ENCODE results near the gene MMP11. TPM values are rescaled to one million over a fixed set of nuclear protein-coding genes. Genes with fewer than 3 reads are reported as not detected.

The MMP11 gene
- total and polyA plus RNA-seq, 2 of the 4 experiments (the other 2 are of a cell fraction), result 2.2 to 6.0 TPM

DNA sequence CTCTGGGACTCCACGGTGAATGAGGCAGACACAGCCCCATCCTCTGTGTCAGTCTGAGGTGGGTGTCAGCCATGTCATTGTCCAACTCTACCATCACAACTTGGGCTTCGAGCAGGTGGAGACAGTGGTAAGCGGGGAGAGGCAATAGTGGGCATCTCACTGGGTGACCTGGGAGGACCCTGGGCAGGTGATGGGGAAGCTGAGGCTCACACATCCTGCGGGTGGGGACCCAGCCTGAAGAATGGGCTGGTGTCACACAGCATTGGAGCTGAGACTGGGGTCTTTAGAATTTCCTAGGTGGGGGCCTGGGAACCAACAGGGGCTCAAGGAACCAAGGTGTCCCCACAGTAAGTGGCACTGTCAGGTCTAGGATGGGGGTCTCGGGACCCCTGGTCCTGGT, 7.1 kb downstream of the MMP11 start:
- H3K14ac ChIP-seq (replicated peaks; ENCODE audit: low read depth, low read length), result no peak overlapping the region
- peak overlapping the region; percentile 56; the same call in 1 of the 2 replicates for H2AK5ac ChIP-seq (ENCODE audit: low read depth, low read length)
- peaks cover 21% of the 10 kb centered on the region for H3K4me1 ChIP-seq (ENCODE audit: control insufficient read depth, insufficient read depth, low read length)
- 80% methylated on average over 1 of the region's 5 CpGs; no CpG with 5 or more reads in 1 of the 2 experiments for WGBS, 2 experiments (ENCODE audit: extremely low coverage in 2 of 2, insufficient read length in 1 of 2)
- H3K36me3 ChIP-seq (ENCODE audit: control insufficient read depth, insufficient read depth, low read length), result no peaks in the 10 kb centered on the region
- TF ChIP-seq RCOR1 (IDR thresholded peaks at IDR 0.05; ENCODE audit: insufficient replicate concordance, low read length) (no peak), SMC3 (IDR thresholded peaks at IDR 0.05; ENCODE audit: low read depth, low read length) (no peak), BHLHE40 (IDR thresholded peaks at IDR 0.05; ENCODE audit: low read depth, low read length) (no peak), FOS (IDR thresholded peaks at IDR 0.05; ENCODE audit: low read depth, low read length) (no peak), CEBPB (IDR thresholded peaks at IDR 0.05; ENCODE audit: low read depth, low read length) (no peak), POLR2A (IDR thresholded peaks at IDR 0.05; ENCODE audit: low read depth, low read length) (no peak), NFE2L2 (IDR thresholded peaks at IDR 0.05; ENCODE audit: low read depth, low read length) (no peak), MAZ (IDR thresholded peaks at IDR 0.05; ENCODE audit: borderline replicate concordance, low read depth, low read length) (no peak), MXI1 (IDR thresholded peaks at IDR 0.05; ENCODE audit: borderline replicate concordance, low read depth, low read length) (no peak), MAFK (IDR thresholded peaks at IDR 0.05; ENCODE audit: low read depth, low read length) (no peak)
- TF ChIP-seq, protein P1, sequence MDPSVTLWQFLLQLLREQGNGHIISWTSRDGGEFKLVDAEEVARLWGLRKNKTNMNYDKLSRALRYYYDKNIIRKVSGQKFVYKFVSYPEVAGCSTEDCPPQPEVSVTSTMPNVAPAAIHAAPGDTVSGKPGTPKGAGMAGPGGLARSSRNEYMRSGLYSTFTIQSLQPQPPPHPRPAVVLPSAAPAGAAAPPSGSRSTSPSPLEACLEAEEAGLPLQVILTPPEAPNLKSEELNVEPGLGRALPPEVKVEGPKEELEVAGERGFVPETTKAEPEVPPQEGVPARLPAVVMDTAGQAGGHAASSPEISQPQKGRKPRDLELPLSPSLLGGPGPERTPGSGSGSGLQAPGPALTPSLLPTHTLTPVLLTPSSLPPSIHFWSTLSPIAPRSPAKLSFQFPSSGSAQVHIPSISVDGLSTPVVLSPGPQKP (IDR thresholded peaks at IDR 0.05; ENCODE audit: borderline replicate concordance, low read depth, low read length), result no peak
- TF ChIP-seq, protein P2, sequence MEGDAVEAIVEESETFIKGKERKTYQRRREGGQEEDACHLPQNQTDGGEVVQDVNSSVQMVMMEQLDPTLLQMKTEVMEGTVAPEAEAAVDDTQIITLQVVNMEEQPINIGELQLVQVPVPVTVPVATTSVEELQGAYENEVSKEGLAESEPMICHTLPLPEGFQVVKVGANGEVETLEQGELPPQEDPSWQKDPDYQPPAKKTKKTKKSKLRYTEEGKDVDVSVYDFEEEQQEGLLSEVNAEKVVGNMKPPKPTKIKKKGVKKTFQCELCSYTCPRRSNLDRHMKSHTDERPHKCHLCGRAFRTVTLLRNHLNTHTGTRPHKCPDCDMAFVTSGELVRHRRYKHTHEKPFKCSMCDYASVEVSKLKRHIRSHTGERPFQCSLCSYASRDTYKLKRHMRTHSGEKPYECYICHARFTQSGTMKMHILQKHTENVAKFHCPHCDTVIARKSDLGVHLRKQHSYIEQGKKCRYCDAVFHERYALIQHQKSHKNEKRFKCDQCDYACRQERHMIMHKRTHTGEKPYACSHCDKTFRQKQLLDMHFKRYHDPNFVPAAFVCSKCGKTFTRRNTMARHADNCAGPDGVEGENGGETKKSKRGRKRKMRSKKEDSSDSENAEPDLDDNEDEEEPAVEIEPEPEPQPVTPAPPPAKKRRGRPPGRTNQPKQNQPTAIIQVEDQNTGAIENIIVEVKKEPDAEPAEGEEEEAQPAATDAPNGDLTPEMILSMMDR (conservative IDR thresholded peaks at IDR 0.05; ENCODE audit: low read depth, low read length), result no peak
- TF ChIP-seq, protein P3, sequence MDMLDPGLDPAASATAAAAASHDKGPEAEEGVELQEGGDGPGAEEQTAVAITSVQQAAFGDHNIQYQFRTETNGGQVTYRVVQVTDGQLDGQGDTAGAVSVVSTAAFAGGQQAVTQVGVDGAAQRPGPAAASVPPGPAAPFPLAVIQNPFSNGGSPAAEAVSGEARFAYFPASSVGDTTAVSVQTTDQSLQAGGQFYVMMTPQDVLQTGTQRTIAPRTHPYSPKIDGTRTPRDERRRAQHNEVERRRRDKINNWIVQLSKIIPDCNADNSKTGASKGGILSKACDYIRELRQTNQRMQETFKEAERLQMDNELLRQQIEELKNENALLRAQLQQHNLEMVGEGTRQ (IDR thresholded peaks at IDR 0.05; ENCODE audit: low read depth, low read length), result no peak
- DNase-seq, result no peak
- H2AFZ ChIP-seq (replicated peaks; ENCODE audit: low read length, poor library complexity), result no peak overlapping the region
- no peak overlapping the region for H3K23ac ChIP-seq (ENCODE audit: low read depth, low read length)
- H3K27me3 ChIP-seq (ENCODE audit: control insufficient read depth, insufficient read depth, low read length), result no peaks in the 10 kb centered on the region
- ChIA-PET POLR2A (ENCODE audit: unreplicated experiment) (no interaction called here), CTCF (no interaction called here)
- dilution Hi-C loops (cut with HindIII; ENCODE audit: low sequenced_read_pairs, unreplicated experiment), result no loop called here
- H3K4ac ChIP-seq (ENCODE audit: low read depth, low read length), result no peak overlapping the region
- no peak overlapping the region for H3K27ac ChIP-seq (ENCODE audit: insufficient read depth, low read length)
- no peak overlapping the region for H3K9ac ChIP-seq (ENCODE audit: low read depth, low read length)
- H3K56ac ChIP-seq (ENCODE audit: extremely low read depth, insufficient read depth, low read length), result no peak overlapping the region
- no peaks in the 10 kb centered on the region for H3K9me3 ChIP-seq (ENCODE audit: control insufficient read depth, insufficient read depth, low read length)
- no peak overlapping the region for H4K5ac ChIP-seq (ENCODE audit: low read depth, low read length)
- H3K18ac ChIP-seq (ENCODE audit: low read depth, low read length), result no peak overlapping the region
- no peak overlapping the region for H2BK15ac ChIP-seq (ENCODE audit: low read depth, low read length)
- H3K9me1 ChIP-seq (ENCODE audit: insufficient read depth, low read length), result peaks cover 14% of the 10 kb centered on the region
- H3K4me3 ChIP-seq (ENCODE audit: insufficient read depth, low read depth, low read length), result no peak overlapping the region
- ATAC-seq (ENCODE audit: low read depth), result no peak
- H2BK5ac ChIP-seq (ENCODE audit: low read depth, low read length, poor library complexity, severe bottlenecking), result no peak overlapping the region
- H4K20me1 ChIP-seq (ENCODE audit: insufficient read depth, low read length), result no peaks in the 10 kb centered on the region
- H3K4me2 ChIP-seq (ENCODE audit: low read depth, low read length), result no peak overlapping the region
- no peak overlapping the region for H4K8ac ChIP-seq (ENCODE audit: low read depth in 2 of 2, low read length in 2 of 2)
- in situ Hi-C loops (cut with MboI; ENCODE audit: low sequenced_read_pairs), result no loop called here
- intact Hi-C loops (cut with micrococcal nuclease), result loop anchor here (10.0 kb wide), 1 partner anchor 175 kb away; no protein-coding TSS in a partner anchor
- BruUV-seq (replicated peaks), result no TSS peak
- peak overlapping the region; percentile 51 for H2AK9ac ChIP-seq (replicated peaks; ENCODE audit: low read depth, low read length, poor library complexity)
- no peak overlapping the region for H4K91ac ChIP-seq (ENCODE audit: insufficient read depth, low read depth, low read length)
- H2BK20ac ChIP-seq (ENCODE audit: low read depth, low read length), result no peak overlapping the region
- H2BK120ac ChIP-seq (ENCODE audit: low read depth, low read length), result no peak overlapping the region
- H3K79me1 ChIP-seq (ENCODE audit: low read depth in 1 of 2, low read length in 2 of 2), result no peaks in the 10 kb centered on the region

All from IMR-90 (cell line).